Kasumi-1 (cell line): Measurements from ENCODE around the gene BTBD6.

Experiments
- DNase-seq, 2 experiments: peaks; one replicate each; lab custom pipeline; 2025; lab: John Stamatoyannopoulos, UW

BTBD6 gene

DNA sequence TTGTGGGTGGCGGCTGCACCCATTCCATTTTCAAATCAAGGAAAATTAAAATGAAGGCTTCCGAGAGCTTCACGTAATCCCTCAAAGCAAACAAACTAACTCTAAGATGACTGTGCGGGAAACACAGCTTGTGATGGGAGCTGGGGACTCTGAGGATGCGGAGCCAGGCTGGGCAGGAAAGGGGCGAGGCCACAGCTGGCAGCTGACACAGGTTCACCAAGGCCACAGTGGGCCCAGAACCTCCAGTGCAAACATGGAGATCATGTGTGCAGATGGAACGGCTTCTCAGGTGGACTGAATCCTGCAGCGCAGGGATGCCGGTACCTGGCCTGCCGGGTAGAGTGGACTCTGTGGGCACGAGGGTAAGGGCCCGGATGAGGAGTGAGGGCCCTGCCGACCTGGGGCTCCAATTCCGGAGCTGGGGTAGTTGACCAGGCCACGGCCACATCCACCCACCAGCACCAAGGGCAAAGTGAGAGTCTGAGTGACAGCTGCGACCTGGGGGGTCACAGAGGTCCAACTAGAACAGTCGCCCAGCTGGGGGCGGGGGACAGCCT is 19.2 kb upstream of the BTBD6 start:
- no peak for DNase-seq

DNA sequence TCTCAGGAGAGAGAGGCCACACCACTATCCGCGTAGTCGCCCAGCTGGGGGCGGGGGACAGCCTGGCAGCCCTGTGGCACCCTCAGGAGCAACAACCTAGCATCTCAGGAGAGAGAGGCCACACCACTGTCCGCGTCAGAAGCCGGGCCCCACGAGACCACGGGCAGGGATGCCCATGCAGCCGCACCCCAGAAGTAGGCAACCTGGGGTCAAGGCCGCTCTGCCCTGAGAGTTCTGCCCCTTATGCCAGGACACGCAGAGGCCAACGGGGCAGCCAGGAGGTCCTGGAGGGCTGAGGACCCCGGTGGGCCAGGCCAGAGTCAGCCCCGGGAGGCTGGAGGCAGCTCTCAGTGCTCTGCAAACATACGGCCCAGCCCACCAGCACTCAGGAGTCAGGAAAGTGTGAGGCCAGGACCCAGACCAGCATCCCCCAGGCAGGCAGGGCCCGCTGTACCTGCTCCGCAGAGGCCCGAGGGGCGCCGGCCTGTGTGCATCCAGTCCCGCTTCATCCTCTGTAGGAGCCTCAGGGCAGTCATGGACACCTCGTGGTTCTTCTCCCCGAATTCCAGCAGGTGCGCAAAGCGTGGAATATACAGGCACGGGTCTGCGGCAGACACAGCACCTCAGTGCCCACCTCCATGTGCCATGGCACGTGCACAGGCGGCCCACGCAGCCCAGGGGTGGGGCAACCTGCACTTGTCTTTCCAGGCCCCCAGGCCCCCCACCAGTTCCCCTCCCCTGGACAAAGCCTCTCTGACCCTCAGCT is 7.3 kb upstream of the BTBD6 start:
- DNase-seq = no peak

DNA sequence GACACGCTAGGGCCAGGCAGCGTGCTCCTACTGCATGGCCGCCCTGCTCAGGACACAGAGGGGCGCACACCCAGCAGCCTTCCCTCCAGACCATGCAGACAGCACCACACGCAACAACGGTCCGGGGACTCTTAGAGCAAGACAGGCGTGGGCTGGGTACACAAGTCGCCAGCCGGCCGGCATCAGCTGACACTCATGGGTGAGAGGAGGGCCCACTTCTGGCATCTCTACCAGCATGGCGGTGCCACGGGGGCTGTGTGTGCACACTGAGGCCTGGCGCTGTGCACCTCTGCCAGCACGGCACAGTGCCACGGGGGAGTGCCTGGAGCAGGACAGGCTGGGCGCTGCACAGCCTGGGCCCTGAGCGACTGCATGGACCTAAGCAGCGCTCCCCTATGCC is 6.7 kb upstream of the BTBD6 start:
- no peak for DNase-seq

DNA sequence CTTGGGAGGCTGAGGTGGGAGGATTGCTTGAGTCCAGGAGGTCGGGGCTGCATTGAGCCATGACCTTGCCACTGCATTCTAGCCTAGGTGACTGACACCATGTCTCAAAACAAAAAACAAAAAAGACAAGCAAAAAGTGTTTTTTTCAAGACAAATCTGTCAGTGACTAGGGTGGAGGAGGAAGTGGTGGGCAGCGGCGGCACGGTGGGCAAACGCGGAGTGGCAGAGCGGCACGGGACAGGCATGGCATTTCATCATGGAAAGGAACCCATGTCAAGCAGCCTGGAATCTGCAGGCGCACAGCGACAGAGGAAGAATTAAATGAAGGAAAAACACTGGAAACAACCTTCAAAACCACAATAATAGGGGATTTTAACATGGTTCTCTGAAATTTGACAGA is 4.0 kb upstream of the BTBD6 start:
- no peak for DNase-seq

DNA sequence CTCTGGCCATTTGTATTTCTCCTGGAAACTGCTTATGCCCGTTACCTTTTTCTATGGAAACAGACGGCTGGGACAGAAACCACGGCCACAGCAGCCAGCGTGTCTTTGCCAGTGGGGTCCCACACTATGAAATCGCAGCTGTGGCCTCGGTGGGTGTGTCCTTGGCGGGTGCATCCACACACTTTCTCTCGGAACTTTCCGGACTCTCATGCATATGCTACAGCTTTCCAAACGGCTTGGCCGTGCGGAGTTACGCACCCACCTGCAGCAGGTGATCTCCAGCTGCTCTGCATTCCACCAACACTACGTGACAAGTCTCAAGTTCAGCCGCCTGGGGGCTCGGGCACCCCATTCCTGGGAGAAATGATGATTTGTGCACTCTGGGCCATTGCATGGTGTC is 1.3 kb upstream of the BTBD6 start:
- no peak for DNase-seq

DNA sequence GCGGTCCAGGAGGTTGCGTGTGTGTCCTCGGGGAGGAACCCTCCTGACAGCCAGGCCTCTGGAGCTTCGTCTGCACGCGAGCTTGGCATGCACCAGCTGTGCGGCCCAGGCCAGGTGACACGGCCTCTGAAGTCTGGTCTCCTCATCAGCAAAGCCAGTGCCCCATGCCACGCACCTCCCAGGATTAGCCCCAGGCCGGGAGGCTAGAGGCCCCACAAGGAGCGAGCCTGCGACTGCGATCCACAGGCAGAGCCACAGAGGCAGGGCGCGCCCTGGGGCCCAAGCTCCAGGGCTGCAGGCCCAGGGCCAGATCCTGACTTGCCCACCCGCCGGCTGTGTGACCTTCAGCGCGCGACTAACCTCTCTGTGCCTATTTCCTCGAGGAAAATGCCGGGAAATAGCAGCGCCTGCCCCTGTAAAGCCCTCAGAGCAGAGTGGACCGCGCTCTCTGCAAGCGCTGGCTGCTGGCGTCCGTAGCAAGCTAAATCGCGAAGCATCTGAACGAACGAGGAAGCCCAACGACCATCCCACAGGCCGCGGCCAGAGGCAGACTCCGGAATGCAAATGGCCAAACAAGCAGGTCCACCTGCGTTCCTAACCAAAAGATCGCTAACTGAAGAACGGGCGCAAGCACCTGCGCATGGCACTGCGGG is 492 bp upstream of the BTBD6 start:
- no peak for DNase-seq

DNA sequence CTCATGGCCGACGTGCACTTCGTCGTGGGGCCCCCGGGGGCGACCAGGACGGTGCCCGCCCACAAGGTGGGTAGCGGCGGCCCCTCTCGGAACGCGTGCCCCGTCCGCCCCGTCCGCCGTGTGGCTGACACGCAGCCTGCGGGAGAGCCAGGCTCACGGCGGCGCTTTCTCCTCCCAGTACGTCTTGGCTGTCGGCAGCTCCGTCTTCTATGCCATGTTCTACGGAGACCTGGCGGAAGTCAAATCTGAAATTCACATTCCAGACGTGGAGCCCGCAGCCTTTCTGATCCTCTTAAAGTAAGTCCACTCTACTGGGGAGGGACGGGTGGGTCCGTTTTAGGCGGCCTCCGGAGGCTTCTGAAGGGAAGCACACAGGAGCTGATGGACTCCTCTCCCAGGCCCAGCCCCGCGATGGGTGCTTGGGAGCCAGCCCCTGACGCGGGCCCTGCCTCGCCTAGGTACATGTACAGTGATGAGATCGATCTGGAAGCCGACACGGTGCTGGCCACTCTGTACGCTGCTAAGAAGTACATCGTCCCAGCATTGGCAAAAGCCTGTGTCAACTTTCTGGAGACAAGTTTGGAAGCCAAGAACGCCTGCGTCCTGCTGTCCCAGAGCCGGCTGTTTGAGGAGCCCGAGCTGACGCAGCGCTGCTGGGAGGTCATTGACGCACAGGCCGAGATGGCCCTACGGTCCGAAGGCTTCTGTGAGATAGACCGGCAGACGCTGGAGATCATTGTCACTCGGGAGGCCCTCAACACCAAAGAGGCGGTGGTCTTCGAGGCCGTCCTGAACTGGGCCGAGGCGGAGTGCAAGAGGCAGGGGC is 1.1 kb downstream of the BTBD6 start:
- DNase-seq = no peak

DNA sequence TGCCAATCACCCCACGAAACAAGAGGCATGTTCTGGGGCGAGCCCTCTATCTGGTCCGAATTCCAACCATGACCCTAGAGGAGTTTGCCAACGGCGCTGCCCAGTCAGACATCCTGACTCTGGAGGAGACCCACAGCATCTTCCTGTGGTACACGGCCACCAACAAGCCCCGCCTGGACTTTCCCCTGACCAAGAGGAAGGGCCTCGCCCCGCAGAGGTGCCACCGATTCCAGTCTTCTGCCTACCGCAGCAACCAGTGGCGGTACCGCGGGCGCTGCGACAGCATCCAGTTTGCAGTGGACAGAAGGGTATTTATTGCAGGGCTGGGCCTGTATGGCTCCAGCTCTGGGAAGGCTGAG is 1.7 kb downstream of the BTBD6 start:
- DNase-seq = no peak

DNA sequence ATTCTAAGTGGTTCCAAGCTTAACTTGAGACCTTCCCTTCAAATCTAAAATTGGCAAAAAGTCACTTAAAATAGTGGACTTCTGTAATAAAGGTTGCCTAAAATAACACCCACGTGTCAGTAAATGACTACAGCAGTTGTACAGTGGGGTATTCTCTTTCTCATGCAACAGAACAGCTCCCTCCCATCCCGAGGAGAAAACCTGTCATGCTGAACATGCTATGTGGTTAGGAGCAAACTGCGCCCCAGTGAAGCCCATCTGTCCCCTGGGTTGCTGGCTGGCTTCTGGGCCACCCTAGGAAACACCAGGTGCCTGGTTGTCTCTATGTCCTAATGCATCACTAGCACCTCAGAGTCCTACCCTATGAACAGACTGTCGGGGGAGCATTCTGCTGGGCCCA is 2.7 kb downstream of the BTBD6 start:
- DNase-seq = no peak

DNA sequence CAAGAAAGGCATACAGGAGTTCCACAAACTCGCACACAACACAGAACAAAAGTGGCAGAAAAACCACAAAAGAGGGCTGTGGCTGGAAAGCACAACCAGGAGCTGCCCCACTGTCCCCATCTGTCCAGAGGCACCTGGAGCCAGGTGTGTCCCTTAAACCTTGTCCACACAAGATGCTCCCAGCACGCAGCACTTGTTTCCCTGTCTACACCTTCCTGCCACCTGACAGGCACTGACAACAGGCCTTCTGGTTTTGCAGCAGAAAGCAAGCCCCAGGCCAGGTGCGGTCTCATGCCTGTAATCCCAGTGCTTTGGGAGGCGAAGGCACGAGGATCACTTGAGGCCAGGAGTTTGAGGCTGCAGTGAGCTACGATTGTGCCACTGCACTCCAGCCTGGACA is 3.6 kb downstream of the BTBD6 start:
- no peak for DNase-seq

DNA sequence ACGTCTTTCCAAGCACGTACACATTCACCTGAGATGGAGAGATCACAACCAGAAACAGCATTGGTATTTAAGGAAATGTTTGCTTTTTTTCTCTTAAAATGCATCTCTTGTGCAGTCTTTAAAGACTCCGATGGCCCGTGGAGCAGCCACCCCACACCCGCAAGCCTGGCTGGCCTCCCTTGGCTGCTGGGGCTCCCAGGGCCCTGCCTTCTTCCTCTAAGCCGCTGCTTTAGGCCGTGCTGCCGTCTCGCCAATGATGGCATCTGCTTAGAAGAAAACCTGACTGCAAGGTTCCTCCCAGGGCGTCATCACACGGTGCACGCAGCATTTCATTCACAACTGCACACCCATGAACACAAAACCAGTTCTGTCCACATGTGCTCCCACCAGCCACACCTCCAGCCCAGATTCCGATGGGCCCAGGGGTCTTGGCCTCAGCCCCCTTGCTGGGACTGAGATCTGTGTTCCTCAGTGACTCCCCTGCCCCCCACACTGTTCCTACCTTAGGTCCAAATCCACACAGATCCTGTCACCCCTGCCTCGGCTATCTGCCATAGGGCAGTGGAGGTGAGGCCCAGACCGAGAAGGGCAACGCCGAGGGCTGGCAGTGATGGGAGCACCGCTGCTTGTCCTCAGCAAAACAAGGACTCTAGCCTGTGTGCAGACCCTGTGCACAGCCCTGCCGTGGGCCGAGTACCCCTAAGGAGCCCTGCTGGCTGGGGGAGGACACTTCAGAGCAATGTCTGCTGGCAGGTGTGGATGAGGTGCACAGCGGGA is 4.4 kb downstream of the BTBD6 start:
- no peak for DNase-seq

DNA sequence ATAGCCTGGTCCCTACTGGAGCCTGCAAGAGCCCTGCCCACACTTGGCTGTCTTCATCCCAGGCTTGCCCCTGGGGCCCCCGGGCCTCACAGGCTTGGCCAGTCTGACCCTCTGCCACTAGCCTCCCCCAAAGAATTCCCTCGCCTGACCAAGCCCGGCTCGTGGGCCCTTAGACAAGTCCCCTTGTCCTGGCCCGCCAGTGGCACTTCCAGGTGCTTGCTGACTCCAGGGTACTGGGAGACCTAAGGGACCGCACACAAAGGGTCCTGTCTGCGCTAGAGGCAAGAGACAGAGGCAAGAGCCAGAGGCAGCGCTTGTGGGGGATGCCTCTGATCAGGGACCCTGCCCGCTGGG is 5.0 kb downstream of the BTBD6 start:
- DNase-seq = no peak

DNA sequence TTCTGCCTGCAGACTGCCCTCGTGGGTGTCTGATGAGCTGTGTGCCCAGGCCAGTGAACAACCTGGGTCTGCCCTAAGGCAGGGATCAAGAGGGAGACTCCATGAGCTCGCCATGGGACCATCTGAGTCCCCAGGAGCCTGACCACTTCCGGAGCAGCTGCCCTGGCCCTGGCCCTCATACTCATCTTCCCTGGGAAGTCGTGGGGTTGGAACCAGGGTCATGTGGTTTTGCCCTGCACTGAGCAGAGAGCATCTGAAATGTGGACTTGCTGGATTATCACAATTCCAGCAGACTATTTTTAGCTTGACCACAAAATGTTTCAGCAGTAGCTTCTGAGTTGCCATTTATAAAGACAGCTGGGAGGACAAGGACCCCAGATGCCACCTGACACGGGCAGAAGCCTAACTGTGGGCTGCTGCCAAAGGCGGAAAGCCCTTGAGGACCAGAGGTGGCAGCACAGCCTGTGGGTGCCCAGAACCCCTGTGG is 6.7 kb downstream of the BTBD6 start:
- no peak for DNase-seq

DNA sequence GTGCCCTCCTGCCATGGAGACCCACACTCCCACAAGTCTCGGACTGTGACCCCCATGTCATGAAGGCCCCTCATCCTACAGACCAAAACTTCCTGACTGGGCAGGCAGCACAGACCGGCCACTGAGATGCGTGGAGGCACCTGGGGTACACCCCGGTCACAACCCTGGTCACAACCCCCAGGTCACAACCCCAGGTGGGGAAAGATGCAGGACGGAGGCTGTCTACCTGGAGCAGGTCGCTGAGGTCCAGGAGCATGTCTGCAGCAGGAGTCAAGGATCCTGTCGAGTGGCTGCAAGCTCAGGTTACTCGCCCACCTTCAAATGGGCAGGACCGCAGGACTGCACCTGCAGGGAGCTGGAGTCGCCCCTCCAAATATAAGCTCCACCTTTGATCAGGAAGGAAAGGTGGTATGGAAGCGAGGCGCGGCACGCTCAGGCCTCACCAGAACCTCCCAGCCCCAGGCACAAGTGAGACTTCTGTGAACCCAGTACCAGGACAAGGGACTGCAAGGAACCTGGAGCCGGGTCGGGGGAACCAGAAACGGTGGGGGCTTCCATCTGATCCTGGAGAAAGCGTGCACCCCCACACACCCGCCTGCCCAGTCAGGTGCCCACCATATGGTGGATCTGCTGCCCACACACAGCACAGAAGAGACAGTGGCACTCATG is 8.1 kb downstream of the BTBD6 start:
- DNase-seq = no peak

DNA sequence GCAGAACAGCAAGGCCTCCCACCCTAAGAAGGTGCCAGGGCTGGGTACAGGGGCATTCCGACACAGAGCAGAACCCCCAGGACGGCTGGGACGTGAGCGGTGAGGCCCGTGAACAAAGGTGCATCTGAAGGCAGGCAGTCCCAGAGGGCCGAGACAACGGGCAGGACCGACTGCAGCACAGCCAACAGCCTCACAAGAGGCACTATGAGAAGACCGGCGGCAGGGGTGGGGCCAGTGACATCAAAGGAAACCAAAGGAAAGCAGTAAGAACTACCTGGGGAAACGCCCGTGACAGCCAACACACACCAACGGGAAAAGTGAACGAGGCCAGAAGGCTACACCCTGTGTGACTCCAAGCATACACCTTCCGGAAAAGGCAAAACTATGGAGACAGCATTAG is 9.1 kb downstream of the BTBD6 start:
- DNase-seq = no peak

DNA sequence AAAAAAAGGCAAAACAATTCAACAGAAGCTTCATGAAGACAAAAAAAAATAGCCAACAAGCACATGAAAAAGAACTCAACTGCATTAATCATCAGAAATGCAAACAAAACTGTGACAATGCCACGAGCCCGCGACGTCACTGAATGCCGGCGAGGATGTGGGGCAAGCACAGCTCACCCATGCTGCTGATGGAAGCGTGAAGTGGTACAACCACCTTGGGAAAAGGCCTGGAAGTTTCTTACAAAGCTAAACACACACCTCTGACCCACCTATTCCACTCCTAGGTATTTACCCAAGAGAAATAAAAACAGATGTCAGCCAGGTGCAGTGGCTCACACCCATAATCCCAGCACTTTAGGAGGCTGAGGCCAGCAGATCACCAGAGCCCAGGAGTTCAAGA is 10.5 kb downstream of the BTBD6 start:
- no peak for DNase-seq

DNA sequence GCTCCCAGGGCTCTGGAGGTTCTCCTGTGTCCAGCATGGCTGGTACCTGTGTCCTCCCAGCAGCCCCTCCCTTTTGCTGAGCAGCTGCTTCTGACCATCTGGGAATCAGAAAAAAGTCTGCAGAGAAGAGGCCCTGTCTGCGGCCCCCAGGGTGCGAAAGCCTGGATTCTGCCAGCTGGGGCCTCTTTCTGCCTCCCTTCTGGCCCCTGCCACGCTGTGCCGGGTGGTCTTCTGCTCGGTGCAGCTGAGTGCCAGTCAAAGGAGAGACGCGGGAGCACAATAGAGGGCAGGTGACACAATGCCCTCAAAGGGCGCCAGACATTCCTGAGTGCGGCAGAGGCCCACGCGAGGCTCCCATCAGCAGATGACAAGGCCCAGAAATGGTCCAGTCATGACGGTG is 12.6 kb downstream of the BTBD6 start:
- DNase-seq = no peak

DNA sequence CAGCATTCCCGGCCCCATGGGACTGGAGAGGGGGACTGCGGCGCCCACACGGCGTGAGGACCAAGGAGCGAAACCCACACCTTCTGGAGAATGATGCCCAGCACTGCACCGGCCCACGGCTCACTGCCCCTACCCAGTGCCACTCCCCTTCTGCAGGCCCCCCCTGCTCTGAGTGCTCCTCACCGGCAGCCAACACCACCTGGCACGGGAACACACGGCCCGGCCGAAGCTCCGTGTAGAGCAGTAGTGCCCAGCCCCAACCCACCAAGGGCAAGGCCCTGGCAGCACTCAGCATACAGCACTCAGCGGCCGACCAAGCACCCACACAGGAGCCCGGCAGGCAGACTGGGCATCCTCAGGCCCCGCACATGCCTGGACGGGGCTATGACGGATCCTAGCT is 13.4 kb downstream of the BTBD6 start:
- no peak for DNase-seq

DNA sequence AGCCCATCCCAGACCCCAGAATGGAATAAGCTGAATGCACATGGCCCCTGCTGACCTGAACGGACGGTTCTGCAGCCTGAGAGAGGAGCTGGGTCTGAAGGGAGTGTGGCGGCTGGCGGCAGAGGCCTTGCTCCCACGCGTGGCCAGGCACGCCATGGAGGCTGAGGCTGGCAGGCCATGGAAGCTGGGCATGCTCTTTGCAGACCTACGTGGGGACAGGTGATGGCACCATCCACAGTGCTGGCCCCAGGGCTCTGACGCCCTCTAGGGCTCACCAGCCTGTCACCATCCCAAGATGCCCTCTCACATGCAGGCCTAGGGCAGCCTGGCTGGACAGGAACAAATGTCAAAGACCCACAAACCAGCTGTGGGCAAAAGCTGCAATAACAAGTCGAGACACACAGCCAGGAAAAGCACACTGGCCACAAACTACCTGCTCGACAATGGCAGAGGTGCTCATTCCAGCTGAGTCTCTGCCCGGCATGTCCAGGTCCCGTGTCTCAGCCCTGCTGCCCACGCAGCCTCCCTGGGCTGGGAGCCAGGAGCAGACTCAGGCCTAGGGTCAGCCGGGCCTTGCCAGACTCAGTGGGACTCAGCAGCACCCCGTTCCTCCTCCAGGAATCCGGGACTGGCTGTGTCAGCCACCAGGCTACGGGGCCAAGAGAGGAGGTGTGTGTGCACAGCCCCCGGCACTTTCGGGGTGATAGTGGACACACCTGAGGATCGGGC is 19.7 kb downstream of the BTBD6 start:
- DNase-seq = no peak

DNA sequence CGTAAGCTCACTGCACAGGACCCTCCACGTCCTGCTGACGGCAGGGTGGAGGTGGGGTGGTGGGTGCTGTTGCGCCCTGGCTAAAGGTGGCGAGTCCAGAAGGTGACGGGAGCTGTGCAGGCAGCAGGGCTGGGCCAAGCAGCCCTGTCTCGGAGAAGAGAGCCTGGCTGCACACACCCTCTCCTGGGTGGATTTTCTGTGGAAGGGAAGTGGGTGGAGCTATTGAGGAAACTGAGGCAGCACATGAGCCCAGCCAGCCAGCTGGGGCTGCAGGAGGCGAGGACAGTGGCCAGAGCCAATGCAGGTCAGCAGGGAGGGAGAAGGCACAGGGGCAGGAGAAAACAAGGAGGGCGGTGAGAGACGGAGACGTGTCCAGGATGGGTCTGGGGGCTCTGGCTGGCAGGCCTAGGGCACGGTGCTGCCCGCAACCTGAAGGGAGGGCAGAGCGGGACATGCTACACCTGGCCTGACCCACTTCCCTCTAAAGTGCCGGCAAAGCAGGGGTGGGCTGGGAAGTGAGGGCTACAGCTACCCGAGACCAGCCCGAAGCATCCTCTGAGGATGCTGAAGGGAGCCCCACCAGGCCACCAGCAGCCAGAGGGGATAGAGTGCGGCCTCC is 20.5 kb downstream of the BTBD6 start:
- DNase-seq = no peak
